Sigmoid colon (tissue), 7 donors: ENCODE measurements around the gene HIF3A. TPM values are rescaled to one million over a fixed set of nuclear protein-coding genes. Genes with fewer than 3 reads are reported as not detected.

ENCODE experiments used
- DNase-seq: peaks from one replicate; pipeline ENCODE4 v3.0.0-alpha.2; 2019
- H3K27ac ChIP-seq, 4 donors: fragments of 200-600 bp; sonication (generic); one replicate each; pipeline ENCODE4 v1.5.1; 2016 to 2019; ENCODE audit warnings: mild to moderate bottlenecking in 1 of 4
- H3K27me3 ChIP-seq, 3 donors: fragments of 200-600 bp; sonication (generic); one replicate each; pipeline ENCODE4 v1.5.1; 2019; ENCODE audit warnings: mild to moderate bottlenecking in 1 of 3
- H3K36me3 ChIP-seq, 4 donors: fragments of 200-600 bp; sonication (generic); one replicate each; pipeline ENCODE4 v1.5.1; 2016 to 2019
- H3K4me1 ChIP-seq, 4 donors: fragments of 200-600 bp; sonication (generic); one replicate each; pipeline ENCODE4 v1.5.1; 2017 to 2019
- H3K4me3 ChIP-seq, 4 donors: fragments of 200-600 bp; sonication (generic); one replicate each; pipeline ENCODE4 v1.5.1; 2017 to 2019; ENCODE audit warnings: mild to moderate bottlenecking in 2 of 4, moderate library complexity in 1 of 4
- H3K9me3 ChIP-seq, 4 donors: fragments of 200-600 bp in 3 of 4; sonication (generic) in 3 of 4; one replicate each; pipeline versions ENCODE4 v1.5.1 to v1.6.1; 2013 to 2019
- EP300 ChIP-seq, 4 donors: sonication (generic); formaldehyde crosslinking; IDR thresholded peaks; one replicate each; pipeline ENCODE4 v1.6.1; 2017; ENCODE audit warnings: antibody characterized with exemption in 4 of 4
- POLR2A ChIP-seq, 2 donors: fragments of 450-650 bp; IDR thresholded peaks; one replicate each; pipeline ENCODE4 v1.6.1; 2016; ENCODE audit warnings: antibody characterized with exemption in 2 of 2, mild to moderate bottlenecking in 2 of 2, moderate library complexity in 2 of 2
- POLR2AphosphoS5 ChIP-seq, 4 donors: sonication (generic); formaldehyde crosslinking; IDR thresholded peaks; one replicate each; pipeline ENCODE4 v1.6.1; 2017; ENCODE audit warnings: antibody characterized with exemption in 4 of 4
- WGBS, 2 donors: extraction: QIAGEN DNeasy Blood & Tissue Kit; methylation state at CpG; one replicate each; pipeline ENCODE4 v1.1.7; 2013; 5-methylcytosine and 5-hydroxymethylcytosine counted together
- intact Hi-C: fragments of 100-400 bp; cut with DNase I; formaldehyde crosslinking; loops from one replicate; pipeline ENCODE4 v1.15.1; 2023
- polyA plus RNA-seq, 3 donors: library from polyadenylated mRNA; stranded (reverse); fragments of 200-250 nt; gene quantifications; one replicate each; pipeline ENCODE4 v1.2.3, GENCODE V29; 2013
- small RNA-seq, 3 donors: library from RNA; depleted of rRNA; stranded (forward); fragments of <200 nt; gene quantifications; one replicate each; pipeline ENCODE3, GENCODE V24; 2016
- total RNA-seq, 4 donors: library from RNA; depleted of rRNA; stranded (reverse); fragments of >200 nt; gene quantifications; one replicate each; pipeline ENCODE4 v1.1.0, GENCODE V29; 2016
- TF ChIP-seq, protein P1 (sequence below), 4 experiments: fragments of 450-650 bp in 3 of 4; fragments of 200-600 bp in 1 of 4; IDR thresholded peaks; one replicate each; pipeline ENCODE4 v1.5.1; 2016 to 2019; ENCODE audit warnings: antibody characterized with exemption in 4 of 4, mild to moderate bottlenecking in 3 of 4, moderate library complexity in 2 of 4
- donor health status: healthy with polysubstance abuse.
- donor health status: Bipolar disorder and iron deficiency.
- donor health status: healthy.

Gene HIF3A
- total and polyA plus RNA-seq, 7 donors: 1.8 to 310 (median 63.0) TPM

DNA sequence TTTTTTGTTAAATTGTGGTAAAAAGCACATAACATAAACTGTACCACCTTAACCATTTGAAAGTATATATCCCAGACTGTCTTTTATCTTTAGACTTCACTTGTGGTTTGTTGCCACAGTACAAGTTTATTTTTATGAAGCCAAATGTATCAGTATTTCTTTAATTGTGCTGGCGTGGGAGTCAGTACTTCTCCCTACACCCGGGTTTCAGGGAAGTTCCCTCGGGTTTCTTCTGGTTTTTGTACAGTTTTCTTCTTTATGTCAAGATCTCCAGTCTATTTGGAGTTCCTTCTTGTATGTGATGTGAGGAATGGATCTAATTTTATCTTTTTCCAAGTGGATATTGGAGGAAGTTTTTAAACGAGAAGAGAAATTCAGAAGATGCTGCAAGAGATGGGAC lies 96.0 kb downstream of the HIF3A start:
- H3K9me3 ChIP-seq: no peaks in the 10 kb centered on the region
- 43 to 50% methylated on average over 4 of the region's 4 CpGs for WGBS, 2 donors
- H3K4me1 ChIP-seq: peaks cover 0 to 6% (median 0%) of the 10 kb centered on the region in 4 donors
- TF ChIP-seq POLR2AphosphoS5 (IDR thresholded peaks at IDR 0.05) (no peak), EP300 (IDR thresholded peaks at IDR 0.05) (no peak), POLR2A (IDR thresholded peaks at IDR 0.05) (no peak)
- TF ChIP-seq, protein P1, sequence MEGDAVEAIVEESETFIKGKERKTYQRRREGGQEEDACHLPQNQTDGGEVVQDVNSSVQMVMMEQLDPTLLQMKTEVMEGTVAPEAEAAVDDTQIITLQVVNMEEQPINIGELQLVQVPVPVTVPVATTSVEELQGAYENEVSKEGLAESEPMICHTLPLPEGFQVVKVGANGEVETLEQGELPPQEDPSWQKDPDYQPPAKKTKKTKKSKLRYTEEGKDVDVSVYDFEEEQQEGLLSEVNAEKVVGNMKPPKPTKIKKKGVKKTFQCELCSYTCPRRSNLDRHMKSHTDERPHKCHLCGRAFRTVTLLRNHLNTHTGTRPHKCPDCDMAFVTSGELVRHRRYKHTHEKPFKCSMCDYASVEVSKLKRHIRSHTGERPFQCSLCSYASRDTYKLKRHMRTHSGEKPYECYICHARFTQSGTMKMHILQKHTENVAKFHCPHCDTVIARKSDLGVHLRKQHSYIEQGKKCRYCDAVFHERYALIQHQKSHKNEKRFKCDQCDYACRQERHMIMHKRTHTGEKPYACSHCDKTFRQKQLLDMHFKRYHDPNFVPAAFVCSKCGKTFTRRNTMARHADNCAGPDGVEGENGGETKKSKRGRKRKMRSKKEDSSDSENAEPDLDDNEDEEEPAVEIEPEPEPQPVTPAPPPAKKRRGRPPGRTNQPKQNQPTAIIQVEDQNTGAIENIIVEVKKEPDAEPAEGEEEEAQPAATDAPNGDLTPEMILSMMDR (IDR thresholded peaks at IDR 0.05): no peak
- intact Hi-C loops: loop anchor here (5.0 kb wide), 1 partner anchor 111 kb away; no protein-coding TSS in a partner anchor
- peaks cover 31 to 37% (median 35%) of the 10 kb centered on the region in 4 donors for H3K36me3 ChIP-seq
- H3K27me3 ChIP-seq: peaks cover 0 to 3% (median 0%) of the 10 kb centered on the region in 3 donors
- DNase-seq: no peak
- no peak overlapping the region for H3K4me3 ChIP-seq
- peak overlapping the region in 1 of 4 donors; percentile 31 for H3K27ac ChIP-seq

Small RNA genes within 50 kb of the gene (small RNA-seq; reads per million reads assigned to genes)
- 0 reads per million in 3 donors for gene RNU6-924P

Other genes starting within 250 kb of the HIF3A start
- gene IGFL3, start 172.4 kb upstream of the HIF3A start, total RNA-seq: not detected
- not detected for gene IGFL3, start 172.4 kb upstream of the HIF3A start, polyA plus RNA-seq
- 1 to 10 TPM in 1 of 4 donors, under 1 TPM in 1, not detected in 2; 0.49 to 1.8 TPM for gene IGFL2, start 148.8 kb upstream of the HIF3A start, total RNA-seq
- gene IGFL2, start 148.8 kb upstream of the HIF3A start, polyA plus RNA-seq: 1 to 10 TPM in 1 of 3 donors, not detected in 2; 1.1 TPM
- gene IGFL1, start 67.3 kb upstream of the HIF3A start, total RNA-seq: not detected
- gene IGFL1, start 67.3 kb upstream of the HIF3A start, polyA plus RNA-seq: not detected
- 10 to 100 TPM; 37.1 to 61.5 (median 46.5) TPM for gene PPP5C, start 50.0 kb downstream of the HIF3A start, total RNA-seq
- gene PPP5C, start 50.0 kb downstream of the HIF3A start, polyA plus RNA-seq: 10 to 100 TPM; 27.6 to 62.3 (median 37.7) TPM
- gene CCDC8, start 116.5 kb downstream of the HIF3A start, total RNA-seq: 1 to 10 TPM; 3.5 to 6.1 (median 5.2) TPM
- 1 to 10 TPM in 2 of 3 donors, under 1 TPM in 1; 0.69 to 2.4 (median 1.9) TPM for gene CCDC8, start 116.5 kb downstream of the HIF3A start, polyA plus RNA-seq
- gene PNMA8C, start 131.9 kb downstream of the HIF3A start, total RNA-seq: under 1 TPM in 3 of 4 donors, not detected in 1; 0.27 to 0.36 (median 0.28) TPM
- under 1 TPM in 2 of 3 donors, not detected in 1; 0.23 to 0.25 TPM for gene PNMA8C, start 131.9 kb downstream of the HIF3A start, polyA plus RNA-seq
- 1 to 10 TPM; 1.5 to 8.4 (median 5.5) TPM for gene PNMA8A, start 174.5 kb downstream of the HIF3A start, total RNA-seq
- 1 to 10 TPM in 1 of 3 donors, not detected in 2; 2.3 TPM for gene PNMA8A, start 174.5 kb downstream of the HIF3A start, polyA plus RNA-seq
- gene PNMA8B, start 198.8 kb downstream of the HIF3A start, total RNA-seq: 1 to 10 TPM; 1.3 to 1.9 (median 1.6) TPM
- gene PNMA8B, start 198.8 kb downstream of the HIF3A start, polyA plus RNA-seq: under 1 TPM in 2 of 3 donors, not detected in 1; 0.60 to 0.95 TPM